Fibroblast of lung (primary cell): ENCODE data around the gene GCK.

ENCODE experiments used
- EZH2 ChIP-seq: IDR thresholded peaks from 2 replicates; pipeline ENCODE4 v1.5.1; 2012; ENCODE audit warnings: low read length, control low read depth, mild to moderate bottlenecking; ENCODE audit errors: missing control alignments
- TF ChIP-seq, protein P1 (sequence below), 2 donors: IDR thresholded peaks in 1 of 2; conservative IDR thresholded peaks in 1 of 2; 1 replicate in 1 of 2; 2 replicates in 1 of 2; pipeline ENCODE4 v1.5.1; 2011 to 2012; ENCODE audit warnings: low read length in 2 of 2, control low read depth in 1 of 2, inconsistent platforms in 1 of 2, low read depth in 1 of 2, mild to moderate bottlenecking in 1 of 2

DNA sequence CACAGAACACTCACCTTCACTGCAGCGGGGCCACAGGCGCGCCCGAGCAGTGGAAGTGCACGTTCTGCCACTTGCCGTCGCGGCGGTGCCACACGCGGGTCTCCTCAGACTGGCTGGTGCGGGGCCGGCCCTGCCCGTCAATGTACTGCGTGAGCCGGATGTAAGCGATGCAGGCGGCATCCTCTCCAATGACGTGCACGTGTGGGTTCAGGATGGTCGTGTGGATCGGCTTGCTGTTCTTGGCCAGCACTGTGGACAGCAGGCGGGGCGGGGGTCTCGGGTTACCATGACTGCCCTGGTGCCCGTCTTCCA is 30.8 kb upstream of the GCK start:
- TF ChIP-seq, protein P1, sequence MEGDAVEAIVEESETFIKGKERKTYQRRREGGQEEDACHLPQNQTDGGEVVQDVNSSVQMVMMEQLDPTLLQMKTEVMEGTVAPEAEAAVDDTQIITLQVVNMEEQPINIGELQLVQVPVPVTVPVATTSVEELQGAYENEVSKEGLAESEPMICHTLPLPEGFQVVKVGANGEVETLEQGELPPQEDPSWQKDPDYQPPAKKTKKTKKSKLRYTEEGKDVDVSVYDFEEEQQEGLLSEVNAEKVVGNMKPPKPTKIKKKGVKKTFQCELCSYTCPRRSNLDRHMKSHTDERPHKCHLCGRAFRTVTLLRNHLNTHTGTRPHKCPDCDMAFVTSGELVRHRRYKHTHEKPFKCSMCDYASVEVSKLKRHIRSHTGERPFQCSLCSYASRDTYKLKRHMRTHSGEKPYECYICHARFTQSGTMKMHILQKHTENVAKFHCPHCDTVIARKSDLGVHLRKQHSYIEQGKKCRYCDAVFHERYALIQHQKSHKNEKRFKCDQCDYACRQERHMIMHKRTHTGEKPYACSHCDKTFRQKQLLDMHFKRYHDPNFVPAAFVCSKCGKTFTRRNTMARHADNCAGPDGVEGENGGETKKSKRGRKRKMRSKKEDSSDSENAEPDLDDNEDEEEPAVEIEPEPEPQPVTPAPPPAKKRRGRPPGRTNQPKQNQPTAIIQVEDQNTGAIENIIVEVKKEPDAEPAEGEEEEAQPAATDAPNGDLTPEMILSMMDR (conservative IDR thresholded peaks at IDR 0.05 in 1 of 2, IDR thresholded peaks at IDR 0.05 in 1 of 2; ENCODE audit: low read depth in 1 of 2, low read length in 2 of 2) = no peak
- TF ChIP-seq EZH2 = no peak
